Ammon's horn (tissue), 1 donor: ENCODE results near the gene ZNF548.

Source experiments
- DNase-seq: peaks from one replicate; pipeline ENCODE4 v3.0.0-alpha.2; 2016; ENCODE audit warnings: low spot score

Gene ZNF548

DNA sequence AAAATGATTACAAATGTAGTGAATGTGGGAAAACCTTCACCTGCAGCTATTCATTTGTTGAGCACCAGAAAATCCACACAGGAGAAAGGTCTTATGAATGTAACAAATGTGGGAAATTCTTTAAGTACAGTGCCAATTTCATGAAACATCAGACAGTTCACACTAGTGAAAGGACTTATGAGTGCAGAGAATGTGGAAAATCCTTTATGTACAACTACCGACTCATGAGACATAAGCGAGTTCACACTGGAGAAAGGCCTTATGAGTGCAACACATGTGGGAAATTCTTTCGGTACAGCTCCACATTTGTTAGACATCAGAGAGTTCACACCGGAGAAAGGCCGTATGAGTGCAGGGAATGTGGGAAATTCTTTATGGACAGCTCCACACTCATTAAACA lies 9.2 kb downstream of the ZNF548 start:
- DNase-seq, result no peak

DNA sequence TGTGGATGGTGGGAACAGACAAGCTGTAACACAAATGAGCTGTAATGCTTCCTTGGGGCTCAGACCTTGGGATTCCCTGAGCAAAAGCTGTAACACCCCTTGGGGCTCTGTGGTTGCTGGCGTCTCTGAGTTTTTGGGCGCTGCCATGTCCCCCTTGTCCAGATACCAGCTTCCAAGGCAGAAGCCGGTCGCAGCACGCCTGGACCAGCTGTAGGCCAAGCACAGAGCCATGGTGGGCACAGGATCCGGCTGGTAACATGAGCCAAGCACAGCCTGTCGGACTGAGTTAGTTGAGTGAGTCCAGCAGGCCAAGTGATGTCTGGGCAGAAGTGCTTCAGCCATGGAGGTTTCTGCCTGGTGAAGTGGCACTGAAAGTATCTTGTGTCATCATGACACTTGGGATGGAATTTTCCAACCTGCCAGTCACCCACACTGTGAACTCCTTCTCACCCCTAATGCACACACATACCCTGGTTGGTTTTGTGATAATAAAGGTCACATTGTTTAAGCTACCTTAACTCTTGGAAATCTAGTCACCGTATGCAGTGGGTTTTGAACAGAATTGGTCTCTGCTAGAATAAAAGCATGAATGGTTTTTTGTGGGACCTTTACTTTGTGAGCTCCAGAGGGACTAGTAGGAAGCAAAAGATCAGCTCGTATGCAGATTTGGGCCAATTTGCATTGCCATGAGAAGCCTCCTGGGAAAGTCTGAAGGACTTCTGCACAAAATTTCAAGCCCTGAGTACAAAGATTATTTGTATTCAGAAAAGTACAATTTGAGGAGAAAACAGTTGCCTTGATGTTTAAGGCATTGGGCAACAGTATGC lies 14.3 kb downstream of the ZNF548 start:
- DNase-seq, result no peak

DNA sequence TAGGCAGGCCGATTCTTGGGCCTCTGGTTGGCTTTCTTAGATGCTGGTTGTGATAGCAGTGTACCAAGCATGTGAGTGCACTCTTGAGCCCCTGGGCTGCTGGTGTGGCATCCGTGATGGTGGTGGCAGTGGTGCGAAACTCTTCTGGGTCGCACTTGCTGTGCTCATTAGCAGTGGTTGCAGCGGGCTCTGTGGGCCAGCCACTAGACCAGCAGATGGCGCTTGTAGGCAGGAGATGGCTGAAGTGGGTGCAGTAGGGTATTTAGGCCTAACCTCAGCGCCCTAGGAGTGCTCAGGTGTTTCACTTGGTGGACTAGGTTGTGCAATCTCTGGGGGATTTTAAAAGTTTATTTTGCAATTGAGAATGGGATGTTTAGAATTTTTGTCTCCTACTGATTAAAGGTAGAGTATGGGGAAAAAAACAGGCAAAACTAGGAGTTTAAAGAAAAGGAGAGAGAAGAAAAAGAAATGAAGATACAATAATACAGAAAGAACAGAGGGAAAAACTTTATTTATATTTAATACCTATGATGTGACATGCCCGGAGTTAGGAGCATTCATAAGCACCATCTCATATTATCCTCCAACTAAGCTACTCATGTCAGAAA lies 17.0 kb downstream of the ZNF548 start:
- peak; percentile 58 for DNase-seq

- DNase-seq, result peak; percentile 99
Observed at GRCh38 chr19:57410877-57411671, 21.4 kb downstream of the ZNF548 start, which contains the start of gene ZNF17. Gene ZNF17 (plus strand): TSS chr19:57411161. CDS start chr19:57413616, 2,455 bp downstream.

DNA sequence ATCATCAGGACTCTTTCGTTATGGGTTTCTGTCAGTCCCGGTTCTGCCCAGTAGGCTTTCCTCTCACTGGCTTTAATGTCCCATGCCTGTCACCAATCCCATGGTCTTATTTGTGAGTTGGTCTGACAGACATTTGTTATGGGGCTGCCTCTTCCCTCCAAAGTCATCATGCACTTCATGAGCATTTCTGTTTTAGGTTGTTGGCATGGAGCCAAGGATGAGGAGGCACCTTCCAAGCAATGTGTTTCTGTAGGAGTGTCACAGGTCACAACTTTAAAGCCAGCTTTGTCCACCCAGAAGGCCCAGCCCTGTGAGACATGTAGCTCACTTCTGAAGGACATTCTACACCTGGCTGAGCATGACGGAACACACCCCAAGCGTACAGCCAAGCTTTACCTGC lies 29.8 kb downstream of the ZNF548 start:
- no peak for DNase-seq

DNA sequence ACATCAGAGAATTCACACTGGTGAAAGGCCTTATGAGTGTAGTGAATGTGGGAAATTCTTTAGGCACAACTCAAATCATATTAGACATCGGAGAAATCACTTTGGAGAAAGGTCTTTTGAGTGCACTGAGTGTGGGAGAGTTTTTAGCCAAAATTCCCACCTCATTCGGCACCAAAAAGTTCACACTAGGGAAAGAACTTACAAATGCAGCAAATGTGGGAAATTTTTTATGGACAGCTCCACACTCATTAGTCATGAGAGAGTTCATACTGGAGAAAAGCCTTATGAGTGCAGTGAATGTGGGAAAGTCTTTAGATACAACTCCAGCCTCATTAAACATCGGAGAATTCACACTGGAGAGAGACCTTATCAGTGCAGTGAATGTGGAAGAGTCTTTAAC lies 31.4 kb downstream of the ZNF548 start:
- DNase-seq, result no peak

DNA sequence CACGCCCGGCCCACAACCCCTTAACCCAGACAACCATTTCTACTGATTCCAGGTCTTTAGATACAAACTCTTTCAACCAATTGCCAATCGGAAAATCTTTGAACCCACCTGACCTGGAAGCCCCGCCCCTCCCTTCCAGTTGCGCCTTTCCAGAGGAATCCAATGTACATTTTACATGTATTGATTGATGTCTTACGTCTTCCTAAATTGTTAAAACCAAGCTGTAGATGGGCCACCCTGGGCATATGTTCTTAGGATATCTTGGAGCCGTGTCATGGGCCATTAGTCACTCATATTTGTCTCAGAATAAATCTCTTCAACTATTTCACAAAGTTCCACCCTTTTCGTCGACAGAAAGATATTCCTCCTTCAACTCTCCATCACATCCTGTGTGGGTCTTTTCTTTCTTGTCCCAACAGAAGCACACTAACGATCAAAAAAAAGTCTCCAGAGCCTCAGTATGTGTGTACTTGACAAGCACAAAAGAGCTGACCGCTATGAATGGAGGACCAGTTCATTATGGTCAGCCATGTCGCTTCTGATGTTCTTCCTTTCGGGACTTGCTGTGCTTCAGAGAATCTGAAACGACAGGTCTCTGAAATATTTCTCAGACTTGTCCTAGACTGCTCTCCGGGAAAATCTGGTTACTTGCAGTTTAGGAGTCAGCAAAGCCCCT lies 44.9 kb downstream of the ZNF548 start:
- no peak for DNase-seq

DNA sequence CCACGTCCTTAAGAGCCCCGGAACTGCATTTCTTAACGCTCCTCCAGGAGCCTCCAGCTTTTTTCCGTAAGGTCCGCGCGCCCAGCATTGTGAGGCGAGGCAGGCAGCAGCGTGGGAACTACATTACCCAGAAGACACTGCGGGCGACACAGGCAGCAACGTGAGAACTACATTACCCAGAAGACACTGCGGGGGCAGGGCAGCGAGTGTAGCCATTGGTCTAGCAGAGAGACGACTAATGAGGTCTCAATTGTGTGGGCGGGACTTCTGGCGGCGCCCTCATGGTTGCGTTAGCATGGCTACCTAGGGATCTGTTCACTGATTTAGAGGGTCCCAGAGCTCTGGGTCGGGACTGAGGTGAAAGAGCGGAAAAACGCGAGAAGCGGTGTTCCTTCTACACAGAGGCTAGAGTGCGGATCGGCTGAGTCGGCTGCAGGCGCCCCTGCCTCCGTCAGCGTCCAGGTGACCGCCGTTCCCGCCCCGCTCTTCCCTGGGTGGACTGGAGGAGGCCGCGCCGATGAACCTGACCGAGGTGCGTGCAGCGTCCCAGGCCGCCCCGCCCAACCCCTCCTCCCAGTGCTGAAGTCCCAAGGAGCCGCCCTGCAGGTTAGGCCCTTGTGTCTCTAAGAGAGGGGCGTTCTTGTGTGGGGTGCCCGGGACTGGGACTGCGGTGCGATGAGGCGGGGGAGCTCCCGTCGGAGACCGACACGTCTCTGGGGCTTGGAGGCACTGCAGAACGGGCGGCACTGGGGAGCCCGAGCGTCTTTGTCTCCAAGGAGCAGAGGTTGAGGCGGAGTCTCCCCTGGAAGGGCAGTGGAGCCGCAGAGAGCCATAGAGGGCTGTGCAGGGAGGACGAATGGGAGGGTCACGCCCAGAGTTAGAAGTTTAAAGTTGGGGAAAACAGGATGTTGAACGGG lies 45.7 kb downstream of the ZNF548 start, which contains the start of gene ZNF749:
Gene ZNF749, plus strand, starts transcription at position 264 of the 917 bp plus-strand sequence. Its CDS starts 254 bp downstream, at position 518.
- peak; percentile 99 for DNase-seq

DNA sequence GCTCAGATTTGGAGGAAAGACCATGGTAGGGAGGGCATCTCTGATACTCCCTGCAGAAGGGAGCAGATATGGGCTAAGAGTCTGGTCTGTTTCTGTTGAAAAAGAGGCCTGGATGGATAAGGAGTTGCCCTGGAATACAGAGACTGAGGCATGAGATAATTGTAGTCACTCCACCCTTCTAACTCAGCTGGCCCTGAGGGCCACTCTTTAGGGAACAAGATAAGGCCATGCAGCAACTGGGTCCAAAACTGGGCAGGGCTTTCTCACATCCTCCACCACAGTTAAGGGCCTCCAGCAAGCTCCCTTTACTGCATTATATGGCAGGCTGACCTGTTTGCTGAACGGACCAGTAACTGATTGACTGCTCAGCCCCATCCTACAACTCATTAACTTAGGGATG lies 46.8 kb downstream of the ZNF548 start:
- DNase-seq, result no peak

DNA sequence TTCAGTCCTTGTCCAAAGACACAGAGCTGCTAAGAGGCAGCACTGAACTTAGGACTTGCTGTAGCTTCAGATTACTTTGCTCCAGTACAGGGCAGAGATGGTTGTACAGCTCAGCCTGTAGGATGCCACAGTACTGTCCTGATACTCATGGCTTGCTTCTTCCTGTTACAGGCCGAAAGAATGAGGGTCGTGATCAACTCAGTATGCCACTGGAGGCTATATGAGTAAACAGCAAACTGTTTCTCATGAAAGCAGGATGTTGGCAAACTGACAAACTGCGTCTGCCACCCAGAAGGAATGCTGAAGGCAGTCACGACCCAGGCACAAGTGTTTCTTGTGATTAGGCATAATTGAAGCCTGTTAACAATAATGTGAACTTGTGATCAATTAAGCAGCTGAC lies 48.3 kb downstream of the ZNF548 start:
- DNase-seq, result no peak

- DNase-seq, result no peak
Observed at GRCh38 chr19:57438925-57439324, 49.3 kb downstream of the ZNF548 start.

DNA sequence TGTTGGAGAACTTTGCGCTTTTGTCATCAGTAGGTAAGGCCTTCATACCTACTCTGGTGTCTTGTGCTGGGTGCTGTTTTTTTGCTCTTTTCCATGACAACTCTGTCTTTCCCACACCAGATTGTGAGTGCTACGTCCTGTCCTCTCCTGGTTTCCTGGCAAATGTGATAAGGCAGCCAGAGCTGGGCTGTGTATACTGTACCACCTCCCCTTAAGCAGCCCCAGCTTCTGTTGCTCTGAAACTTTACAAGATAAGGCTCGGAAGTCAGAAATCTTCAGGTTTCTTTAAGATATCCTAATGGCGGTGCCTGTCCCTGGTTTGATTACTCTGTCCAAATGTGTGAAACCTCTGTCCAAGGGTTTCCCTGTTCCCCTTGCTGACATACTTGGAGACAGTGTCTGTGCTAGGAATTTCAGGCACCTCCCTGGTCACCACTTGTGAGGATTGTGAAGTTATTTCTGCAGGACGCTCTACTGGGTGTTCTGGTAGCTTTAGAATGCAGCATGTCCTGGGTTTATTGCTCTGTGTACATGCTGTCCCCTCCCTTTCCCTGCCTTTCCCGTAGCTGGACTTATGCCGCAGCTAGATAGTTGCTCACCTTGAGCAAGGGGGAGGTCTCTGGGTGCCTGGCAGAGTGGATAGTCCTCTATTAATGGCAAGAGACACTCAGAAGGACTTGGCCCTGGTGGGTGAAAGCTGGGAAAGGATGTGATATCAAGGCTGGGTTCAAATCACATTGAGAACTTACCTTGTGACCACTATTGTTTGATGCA lies 52.5 kb downstream of the ZNF548 start:
- DNase-seq, result no peak

DNA sequence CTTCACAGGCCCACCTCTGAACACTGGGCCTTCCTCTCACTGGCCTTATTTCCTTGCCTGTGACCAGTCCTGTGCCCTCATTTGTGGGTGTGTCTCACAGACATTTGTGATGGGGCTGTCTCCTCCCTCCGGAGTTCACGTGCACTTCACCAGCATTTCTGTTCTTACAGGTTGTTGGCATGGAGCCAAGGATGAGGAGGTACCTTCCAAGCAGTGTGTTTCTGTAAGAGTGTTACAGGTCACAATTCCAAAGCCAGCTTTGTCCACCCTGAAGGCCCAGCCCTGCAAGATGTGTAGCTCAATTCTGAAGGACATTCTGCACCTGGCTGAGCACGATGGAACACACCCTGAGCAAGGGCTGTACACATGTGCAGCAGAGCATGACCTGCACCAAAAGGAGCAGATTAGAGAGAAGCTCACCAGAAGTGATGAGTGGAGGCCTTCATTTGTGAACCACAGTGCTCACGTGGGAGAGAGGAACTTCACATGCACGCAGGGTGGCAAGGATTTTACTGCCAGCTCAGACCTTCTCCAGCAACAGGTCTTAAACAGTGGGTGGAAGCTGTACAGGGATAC lies 53.6 kb downstream of the ZNF548 start:
- DNase-seq, result no peak

GRCh38 chr19:57452307-57452706 lies 62.7 kb downstream of the ZNF548 start:
- no peak for DNase-seq
